SK-N-SH treated with all-trans-retinoic acid at 6 μM for 48 hours (cell line): Measurements from ENCODE around the gene TLCD2.
"Not testable (repeated sequence)": the region's sequence is repeated elsewhere in the genome, so short reads cannot be mapped to it uniquely, and the experiment has no call there.

Experiments
- ATAC-seq: fragments of 200-7000 bp; cut with Tn5 transposase; 3 replicates; pipeline ENCODE4 v1.9.1; 2020; ENCODE audit warnings: mild to moderate bottlenecking, moderate library complexity
- ARNTL ChIP-seq: fragments of 450-650 bp; formaldehyde crosslinking; IDR thresholded peaks from 2 replicates; pipeline ENCODE4 v1.5.0; 2020; ENCODE audit warnings: low read depth, mild to moderate bottlenecking, moderate library complexity, borderline replicate concordance
- CSDC2 ChIP-seq: fragments of 250-450 bp; sonication (Bioruptor Pico); IDR thresholded peaks from 2 replicates; pipeline ENCODE4 v1.5.0; 2020; ENCODE audit warnings: mild to moderate bottlenecking, moderate library complexity
- ESRRG ChIP-seq: fragments of 250-450 bp; sonication (Bioruptor Pico); IDR thresholded peaks from 2 replicates; pipeline ENCODE4 v1.6.1; 2021; ENCODE audit warnings: mild to moderate bottlenecking
- ISL1 ChIP-seq: fragments of 250-450 bp; sonication (Bioruptor Pico); IDR thresholded peaks from 2 replicates; pipeline ENCODE4 v2.1.2; 2022; ENCODE audit warnings: mild to moderate bottlenecking, moderate library complexity
- OSR1 ChIP-seq: fragments of 250-450 bp; sonication (Bioruptor Pico); IDR thresholded peaks from 2 replicates; pipeline ENCODE4 v1.8.0; 2022; ENCODE audit warnings: moderate library complexity, mild to moderate bottlenecking, inconsistent platforms
- PPARA ChIP-seq: fragments of 250-450 bp; sonication (Bioruptor Pico); IDR thresholded peaks from 2 replicates; pipeline ENCODE4 v1.5.0; 2020; ENCODE audit warnings: mild to moderate bottlenecking, borderline replicate concordance
- RARB ChIP-seq: fragments of 250-450 bp; sonication (Bioruptor Pico); IDR thresholded peaks from 2 replicates; pipeline ENCODE4 v1.8.0; 2021; ENCODE audit warnings: mild to moderate bottlenecking, moderate library complexity
- TCF4 ChIP-seq: fragments of 250-450 bp; sonication (Bioruptor Pico); IDR thresholded peaks from 2 replicates; pipeline ENCODE4 v1.8.0; 2021; ENCODE audit warnings: mild to moderate bottlenecking, moderate library complexity, borderline replicate concordance
- TSHZ2 ChIP-seq: fragments of 250-450 bp; sonication (Bioruptor Pico); IDR thresholded peaks from 2 replicates; pipeline ENCODE4 v1.5.0; 2020; ENCODE audit warnings: mild to moderate bottlenecking, moderate library complexity
- ZFP3 ChIP-seq: fragments of 250-450 bp; sonication (Bioruptor Pico); IDR thresholded peaks from 2 replicates; pipeline ENCODE4 v1.5.0; 2020; ENCODE audit warnings: mild to moderate bottlenecking, moderate library complexity
- ZNF565 ChIP-seq: fragments of 450-650 bp; formaldehyde crosslinking; conservative IDR thresholded peaks from 2 replicates; pipeline ENCODE4 v1.5.0; 2020; ENCODE audit warnings: low read depth, mild to moderate bottlenecking, moderate library complexity
- ZNF70 ChIP-seq: fragments of 450-650 bp; formaldehyde crosslinking; IDR thresholded peaks from 2 replicates; pipeline ENCODE4 v1.5.0; 2020; ENCODE audit warnings: mild to moderate bottlenecking, moderate library complexity
- ZNF8 ChIP-seq: fragments of 450-650 bp; formaldehyde crosslinking; IDR thresholded peaks from 2 replicates; pipeline ENCODE4 v1.5.0; 2020; ENCODE audit warnings: mild to moderate bottlenecking, moderate library complexity
- TF ChIP-seq, protein P1 (sequence below): fragments of 250-450 bp; sonication (Bioruptor Pico); IDR thresholded peaks from 2 replicates; pipeline ENCODE4 v1.5.1; 2020; ENCODE audit warnings: low read depth, mild to moderate bottlenecking, moderate library complexity

The TLCD2 gene

GRCh38 chr17:1725642-1726511 lies 15.7 kb upstream of the TLCD2 start:
- TF ChIP-seq TCF4 (no peak), ZFP3 (CRISPR knock-in tag) (no peak), PPARA (CRISPR knock-in tag) (no peak), ARNTL (CRISPR knock-in tag) (no peak), CSDC2 (CRISPR knock-in tag) (no peak), ESRRG (CRISPR knock-in tag) (no peak), TSHZ2 (CRISPR knock-in tag) (no peak), ZNF8 (CRISPR knock-in tag) (no peak), OSR1 (CRISPR knock-in tag) (no peak), ZNF70 (CRISPR knock-in tag) (no peak), ISL1 (CRISPR knock-in tag) (no peak), RARB (CRISPR knock-in tag) (no peak)
- TF ChIP-seq, protein P1, sequence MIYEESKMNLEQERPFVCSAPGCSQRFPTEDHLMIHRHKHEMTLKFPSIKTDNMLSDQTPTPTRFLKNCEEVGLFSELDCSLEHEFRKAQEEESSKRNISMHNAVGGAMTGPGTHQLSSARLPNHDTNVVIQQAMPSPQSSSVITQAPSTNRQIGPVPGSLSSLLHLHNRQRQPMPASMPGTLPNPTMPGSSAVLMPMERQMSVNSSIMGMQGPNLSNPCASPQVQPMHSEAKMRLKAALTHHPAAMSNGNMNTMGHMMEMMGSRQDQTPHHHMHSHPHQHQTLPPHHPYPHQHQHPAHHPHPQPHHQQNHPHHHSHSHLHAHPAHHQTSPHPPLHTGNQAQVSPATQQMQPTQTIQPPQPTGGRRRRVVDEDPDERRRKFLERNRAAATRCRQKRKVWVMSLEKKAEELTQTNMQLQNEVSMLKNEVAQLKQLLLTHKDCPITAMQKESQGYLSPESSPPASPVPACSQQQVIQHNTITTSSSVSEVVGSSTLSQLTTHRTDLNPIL, result no peak
- no peak for ATAC-seq

DNA sequence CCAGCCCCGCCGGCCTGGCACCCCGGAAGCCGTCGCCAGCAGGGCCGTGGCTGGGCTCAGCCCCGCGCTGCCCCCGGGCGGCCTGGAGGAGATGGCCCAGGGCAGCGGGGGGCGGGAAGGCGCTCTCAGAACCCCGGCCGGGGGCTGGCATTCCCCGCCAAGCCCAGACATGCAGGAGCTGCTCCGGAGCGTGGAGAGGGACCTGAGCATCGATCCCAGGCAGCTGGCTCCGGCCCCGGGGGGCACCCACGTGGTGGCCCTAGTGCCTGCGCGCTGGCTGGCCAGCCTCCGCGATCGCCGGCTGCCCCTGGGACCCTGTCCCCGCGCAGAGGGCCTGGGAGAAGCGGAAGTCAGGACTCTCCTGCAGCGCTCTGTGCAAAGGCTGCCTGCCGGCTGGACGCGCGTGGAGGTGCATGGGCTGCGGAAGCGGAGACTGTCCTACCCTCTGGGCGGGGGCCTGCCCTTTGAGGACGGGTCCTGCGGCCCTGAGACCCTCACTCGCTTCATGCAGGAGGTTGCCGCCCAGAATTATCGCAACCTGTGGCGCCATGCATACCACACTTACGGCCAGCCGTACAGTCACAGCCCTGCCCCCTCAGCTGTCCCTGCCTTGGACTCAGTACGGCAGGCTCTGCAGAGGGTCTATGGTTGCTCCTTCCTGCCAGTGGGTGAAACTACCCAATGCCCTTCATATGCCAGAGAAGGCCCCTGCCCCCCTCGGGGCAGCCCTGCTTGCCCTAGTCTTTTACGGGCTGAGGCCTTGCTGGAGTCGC lies 14.9 kb upstream of the TLCD2 start:
- TF ChIP-seq ISL1 (CRISPR knock-in tag) (no peak), ZNF70 (CRISPR knock-in tag) (no peak)
- peak; percentile 53 for ATAC-seq

DNA sequence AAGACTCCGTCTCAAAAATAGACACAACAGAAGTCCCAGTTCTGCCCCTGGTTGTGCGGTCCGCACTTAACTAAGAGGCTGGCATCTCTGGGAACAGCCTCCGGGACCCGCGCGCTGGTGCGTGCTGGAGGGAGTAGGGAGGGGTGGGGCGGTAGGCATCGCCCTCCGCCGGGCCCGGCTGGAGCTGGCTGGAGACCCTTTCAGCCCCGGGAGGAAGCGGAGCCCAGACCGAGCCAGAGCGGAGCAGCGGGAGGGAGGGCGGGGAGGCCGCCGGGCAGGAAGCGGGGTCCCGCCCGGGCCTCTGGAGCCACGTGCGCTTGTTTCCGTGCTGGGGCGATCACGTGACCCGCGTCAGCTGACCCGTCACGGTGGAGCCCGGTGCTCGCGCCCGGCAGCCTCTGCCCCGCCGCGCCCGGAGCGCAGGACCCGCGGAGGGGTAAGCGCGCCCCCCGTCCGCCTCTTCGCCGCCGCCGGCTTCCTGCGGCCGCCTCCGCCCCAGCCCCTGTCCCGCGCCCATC lies 14.2 kb upstream of the TLCD2 start, which contains the start of gene WDR81:
WDR81 (plus strand) TSS at position 354 of the 518 bp plus-strand sequence. CDS start 256 bp downstream, outside the sequence.
- 0 out of 2 replicates have a peak, but pooled peaks have one; percentile 24 for TF ChIP-seq TSHZ2 (CRISPR knock-in tag)
- TF ChIP-seq ZNF565 (CRISPR knock-in tag), result no peak
- ATAC-seq, result peak; percentile 69

DNA sequence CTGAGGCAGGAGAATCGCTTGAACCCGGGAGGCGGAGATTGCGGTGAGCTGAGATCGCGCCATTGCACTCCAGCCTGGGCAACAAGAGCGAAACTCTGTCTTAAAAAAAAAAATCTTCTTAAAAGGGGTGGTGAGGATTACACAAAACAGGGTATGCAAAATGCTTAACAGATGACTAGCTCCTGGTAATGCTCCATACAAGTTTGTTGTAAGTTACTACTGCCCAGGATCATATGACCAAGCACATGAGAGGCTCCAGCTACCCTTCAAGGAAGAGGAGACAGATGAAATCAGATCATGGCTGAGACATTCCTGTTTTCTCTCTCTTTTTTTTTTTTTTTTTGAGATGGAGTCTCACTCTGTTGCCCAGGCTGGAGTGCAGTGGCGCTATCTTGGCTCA lies 11.8 kb upstream of the TLCD2 start:
- not testable (repeated sequence) for ATAC-seq

- TF ChIP-seq CSDC2 (CRISPR knock-in tag) (no peak), TCF4 (no peak), RARB (CRISPR knock-in tag) (no peak)
- TF ChIP-seq, protein P1, result no peak
Observed at GRCh38 chr17:1720856-1721386, 10.7 kb upstream of the TLCD2 start.

More at GRCh38 chr17:1720856-1721386, 10.7 kb upstream of the TLCD2 start:
- ATAC-seq, result no peak
